HUDEP-2 (cell line): ENCODE results near the gene SLC10A3.
A peak's percentile ranks its signal among the peaks of the same experiment; 100 is the strongest.

Source experiments
- DNase-seq, 76 experiments: peaks; one replicate each; lab custom pipeline; 2025; ENCODE audit not compliant: unreplicated experiment in 76 of 76; lab: John Stamatoyannopoulos, UW

Gene SLC10A3

GRCh38 chrX:154443992-154444754 lies 46.3 kb downstream of the SLC10A3 start, which contains the start of gene FAM50A:
Gene FAM50A (plus strand): TSS chrX:154444141. CDS start chrX:154444236, 95 bp downstream.
- DNase-seq: peak in 56 of 76 experiments; percentile 0 to 73 (median 42)

GRCh38 chrX:154443479-154443910 lies 46.9 kb downstream of the SLC10A3 start:
- DNase-seq: no peak

GRCh38 chrX:154441984-154442707 lies 48.3 kb downstream of the SLC10A3 start:
- DNase-seq: no peak

GRCh38 chrX:154441564-154441963 lies 48.9 kb downstream of the SLC10A3 start:
- no peak for DNase-seq

- no peak for DNase-seq
Observed at GRCh38 chrX:154440623-154441357, 49.6 kb downstream of the SLC10A3 start.

GRCh38 chrX:154439841-154440240 lies 50.6 kb downstream of the SLC10A3 start:
- no peak for DNase-seq

GRCh38 chrX:154437971-154438893 lies 52.2 kb downstream of the SLC10A3 start:
- DNase-seq: no peak
